Naive B cell (primary cell): ENCODE measurements around the gene CD93. TPM values are rescaled to one million over a fixed set of nuclear protein-coding genes. Genes with fewer than 3 reads are reported as not detected.

Source experiments
- ATAC-seq, 2 donors: fragments of 150-1000 bp; cut with Tn5 transposase; 2 replicates each; pipeline ENCODE4 v1.10.0; 2021; ENCODE audit warnings: low read depth in 2 of 2, mild to moderate bottlenecking in 2 of 2, moderate library complexity in 2 of 2
- DNase-seq: peaks from one replicate; pipeline ENCODE4 v3.0.0; 2022
- H3K27ac Mint-ChIP-seq, 6 donors: one replicate each; pipeline ENCODE4 v1.8.0; 2020 to 2022; ENCODE audit warnings: mild to moderate bottlenecking in 6 of 6, mixed read lengths in 6 of 6, moderate library complexity in 5 of 6, inconsistent platforms in 2 of 6
- H3K27me3 Mint-ChIP-seq, 3 donors: one replicate each; pipeline ENCODE4 v1.8.0; 2021 to 2022; ENCODE audit warnings: mixed read lengths in 3 of 3, mild to moderate bottlenecking in 1 of 3
- H3K36me3 Mint-ChIP-seq, 2 donors: one replicate each; pipeline ENCODE4 v1.8.0; 2020 to 2022; ENCODE audit warnings: mixed read lengths in 2 of 2, inconsistent platforms in 1 of 2, mild to moderate bottlenecking in 1 of 2
- H3K4me1 Mint-ChIP-seq, 3 donors: one replicate each; pipeline ENCODE4 v1.8.0; 2020 to 2022; ENCODE audit warnings: mixed read lengths in 3 of 3, inconsistent platforms in 1 of 3, mild to moderate bottlenecking in 1 of 3, moderate library complexity in 1 of 3
- H3K4me3 Mint-ChIP-seq, 8 donors: one replicate each; pipeline ENCODE4 v1.8.0; 2020 to 2022; ENCODE audit warnings: mild to moderate bottlenecking in 8 of 8, mixed read lengths in 8 of 8, moderate library complexity in 8 of 8, inconsistent platforms in 2 of 8
- H3K9me3 Mint-ChIP-seq, 7 donors: one replicate each; pipeline ENCODE4 v1.8.0; 2020 to 2022; ENCODE audit warnings: mixed read lengths in 7 of 7, mild to moderate bottlenecking in 5 of 7, inconsistent platforms in 2 of 7, moderate library complexity in 1 of 7
- polyA plus RNA-seq, 6 donors: library from polyadenylated mRNA; unstranded; fragments of 300-500 nt; fragmentation: Illumina TruSeq; gene quantifications; one replicate each; pipeline ENCODE4 v1.2.3, GENCODE V29; 2021; ENCODE audit warnings: low read depth in 6 of 6

Gene CD93
- polyA plus RNA-seq, 6 donors from 2014 or later = 0.05 to 0.16 (median 0.05) TPM; not detected in 3

GRCh38 chr20:23034721-23035671, 51.1 kb downstream of the CD93 start, which contains the start of gene SSTR4:
TSS of gene SSTR4 (plus strand) at chr20:23035312. CDS start at chr20:23035484, 172 bp downstream.
- no peaks in the 10 kb centered on the region for H3K4me1 Mint-ChIP-seq
- peak within 1 kb of the TSS in 1 of 6 donors; percentile 37 for H3K27ac Mint-ChIP-seq
- H3K27me3 Mint-ChIP-seq = peaks cover 33 to 58% (median 45%) of the 10 kb centered on the region in 3 donors
- no peak within 1 kb of the TSS for H3K4me3 Mint-ChIP-seq
- H3K9me3 Mint-ChIP-seq = peaks cover 0 to 4% (median 0%) of the 10 kb centered on the region in 7 donors
- DNase-seq (no peak), ATAC-seq (no peak)
- H3K36me3 Mint-ChIP-seq = no peaks in the 10 kb centered on the region

- H3K4me1 Mint-ChIP-seq = no peaks in the 10 kb centered on the region
- no peak for DNase-seq
- H3K27ac Mint-ChIP-seq = no peak overlapping the region
- H3K4me3 Mint-ChIP-seq = no peak overlapping the region
- peaks cover 0 to 4% (median 0%) of the 10 kb centered on the region in 7 donors for H3K9me3 Mint-ChIP-seq
- H3K27me3 Mint-ChIP-seq = peaks cover 28 to 55% (median 36%) of the 10 kb centered on the region in 3 donors
- no peaks in the 10 kb centered on the region for H3K36me3 Mint-ChIP-seq
- ATAC-seq = no peak
These were observed 52.2 kb downstream of the CD93 start for GRCh38 chr20:23033918-23034317.

- peaks cover 26 to 48% (median 30%) of the 10 kb centered on the region in 3 donors for H3K27me3 Mint-ChIP-seq
- no peak overlapping the region for H3K4me3 Mint-ChIP-seq
- ATAC-seq = no peak
- no peaks in the 10 kb centered on the region for H3K36me3 Mint-ChIP-seq
- no peak for DNase-seq
- no peak overlapping the region for H3K27ac Mint-ChIP-seq
- peaks cover 0 to 4% (median 0%) of the 10 kb centered on the region in 7 donors for H3K9me3 Mint-ChIP-seq
- H3K4me1 Mint-ChIP-seq = no peaks in the 10 kb centered on the region
These were observed 53.4 kb downstream of the CD93 start for GRCh38 chr20:23032750-23033078.

- Mint-ChIP-seq H3K27me3 (peaks cover 21 to 43% (median 25%) of the 10 kb centered on the region in 3 donors), H3K36me3 (no peaks in the 10 kb centered on the region), H3K4me1 (no peaks in the 10 kb centered on the region), H3K4me3 (no peak overlapping the region), H3K9me3 (peaks cover 0 to 4% (median 0%) of the 10 kb centered on the region in 7 donors), H3K27ac (peak overlapping the region in 1 of 6 donors; percentile 52)
- DNase-seq (no peak), ATAC-seq (no peak)
These were observed 53.9 kb downstream of the CD93 start for GRCh38 chr20:23032056-23032749.

- Mint-ChIP-seq H3K4me3 (peak overlapping the region in 1 of 8 donors; percentile 53), H3K36me3 (no peaks in the 10 kb centered on the region), H3K4me1 (no peaks in the 10 kb centered on the region), H3K27me3 (peaks cover 16 to 35% (median 19%) of the 10 kb centered on the region in 3 donors), H3K27ac (no peak overlapping the region), H3K9me3 (peaks cover 0 to 4% (median 0%) of the 10 kb centered on the region in 7 donors)
- ATAC-seq (no peak), DNase-seq (no peak)
These were observed 54.8 kb downstream of the CD93 start for GRCh38 chr20:23031346-23031745.

Other genes with a start within 250 kb of the CD93 start
- gene SSTR4, start 51.0 kb downstream of the CD93 start, polyA plus RNA-seq = not detected
- under 1 TPM in 1 of 6 donors, not detected in 5; 0.19 TPM for gene THBD, start 36.7 kb downstream of the CD93 start, polyA plus RNA-seq